ENCODE results near the gene GLI3.

- TF ChIP-seq, protein P1, sequence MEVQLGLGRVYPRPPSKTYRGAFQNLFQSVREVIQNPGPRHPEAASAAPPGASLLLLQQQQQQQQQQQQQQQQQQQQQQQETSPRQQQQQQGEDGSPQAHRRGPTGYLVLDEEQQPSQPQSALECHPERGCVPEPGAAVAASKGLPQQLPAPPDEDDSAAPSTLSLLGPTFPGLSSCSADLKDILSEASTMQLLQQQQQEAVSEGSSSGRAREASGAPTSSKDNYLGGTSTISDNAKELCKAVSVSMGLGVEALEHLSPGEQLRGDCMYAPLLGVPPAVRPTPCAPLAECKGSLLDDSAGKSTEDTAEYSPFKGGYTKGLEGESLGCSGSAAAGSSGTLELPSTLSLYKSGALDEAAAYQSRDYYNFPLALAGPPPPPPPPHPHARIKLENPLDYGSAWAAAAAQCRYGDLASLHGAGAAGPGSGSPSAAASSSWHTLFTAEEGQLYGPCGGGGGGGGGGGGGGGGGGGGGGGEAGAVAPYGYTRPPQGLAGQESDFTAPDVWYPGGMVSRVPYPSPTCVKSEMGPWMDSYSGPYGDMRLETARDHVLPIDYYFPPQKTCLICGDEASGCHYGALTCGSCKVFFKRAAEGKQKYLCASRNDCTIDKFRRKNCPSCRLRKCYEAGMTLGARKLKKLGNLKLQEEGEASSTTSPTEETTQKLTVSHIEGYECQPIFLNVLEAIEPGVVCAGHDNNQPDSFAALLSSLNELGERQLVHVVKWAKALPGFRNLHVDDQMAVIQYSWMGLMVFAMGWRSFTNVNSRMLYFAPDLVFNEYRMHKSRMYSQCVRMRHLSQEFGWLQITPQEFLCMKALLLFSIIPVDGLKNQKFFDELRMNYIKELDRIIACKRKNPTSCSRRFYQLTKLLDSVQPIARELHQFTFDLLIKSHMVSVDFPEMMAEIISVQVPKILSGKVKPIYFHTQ (CRISPR knock-in tag; IDR thresholded peaks at IDR 0.05): no peak
- TF ChIP-seq FOXP1 (CRISPR knock-in tag; IDR thresholded peaks at IDR 0.05; ENCODE audit: borderline replicate concordance): no peak
Observed at GRCh38 chr7:41984888-41985287, 252.1 kb downstream of the GLI3 start.

Measured in WTC11 (cell line).